HCT116 (cell line): ENCODE data around the gene LHPP. TPM values are rescaled to one million over a fixed set of nuclear protein-coding genes. Genes with fewer than 3 reads are reported as not detected.

Source experiments
- ATAC-seq: fragments of 200-7000 bp; cut with Tn5 transposase; 2 replicates; pipeline ENCODE4 v1.9.1; 2020; ENCODE audit warnings: mild to moderate bottlenecking, moderate library complexity
- BruUV-seq: library from RNA; stranded (reverse); fragments of 400-500 nt; replicated peaks from 2 replicates; lab custom pipeline; 2021; lab: Mats Ljungman, UMichigan
- CTCF ChIA-PET: fragments of 300-600 bp; sonication (Branson Sonifier 250); formaldehyde crosslinking; loops from one replicate; lab custom pipeline; 2021; ENCODE audit warnings: antibody characterized with exemption; lab: Charles Lee
- POLR2A ChIA-PET: fragments of 300-600, 350-600 bp; sonication (Branson Sonifier 250); formaldehyde crosslinking; loops from one replicate; lab custom pipeline; 2021; ENCODE audit warnings: antibody characterized with exemption; lab: Charles Lee
- RAD21 ChIA-PET, 2 experiments: fragments of 300-600 bp; sonication (Branson Sonifier 250); formaldehyde crosslinking; loops; one replicate each; lab custom pipeline; 2023; ENCODE audit warnings: low total read pairs in 2 of 2; ENCODE audit not compliant: uncharacterized antibody in 2 of 2, unreplicated experiment in 2 of 2, low non-redundant PET in 1 of 2; lab: Charles Lee
- DNase-seq: peaks from one replicate; pipeline ENCODE4 v3.0.0-alpha.2; 2010; ENCODE audit warnings: low read depth, low spot score
- H2AFZ ChIP-seq: fragments of 200-600 bp; shearing (Covaris generic), sonication (generic); 2 replicates; pipeline ENCODE4 v1.6.1; 2017; ENCODE audit warnings: low read depth, mixed run types, mixed read lengths, antibody characterized with exemption, low read length; ENCODE audit not compliant: poor library complexity, severe bottlenecking
- H3K27ac ChIP-seq: 2 replicates; pipeline ENCODE4 v1.5.1; 2012; ENCODE audit warnings: low read depth, low read length
- H3K27me3 ChIP-seq: fragments of 200-600 bp; sonication (generic); 2 replicates; pipeline ENCODE4 v1.6.1; 2016; ENCODE audit warnings: mixed run types, low read length, mixed read lengths; ENCODE audit not compliant: insufficient read depth
- H3K36me3 ChIP-seq, 2 experiments: fragments of 200-500 bp in 1 of 2; fragments of 200-600 bp in 1 of 2; sonication (Bioruptor generic) in 1 of 2; sonication (generic) in 1 of 2; 2 replicates each; pipeline versions ENCODE4 v1.5.1 to v1.6.1; 2014 to 2016; ENCODE audit warnings: low read length in 2 of 2, inconsistent platforms in 1 of 2, mixed read lengths in 1 of 2, mixed run types in 1 of 2; ENCODE audit not compliant: insufficient read depth in 2 of 2, control insufficient read depth in 1 of 2
- H3K4me1 ChIP-seq, 2 experiments: fragments of 200-600 bp in 1 of 2; sonication (generic) in 1 of 2; 2 replicates each; pipeline versions ENCODE4 v1.5.1 to v1.6.1; 2012 to 2017; ENCODE audit warnings: low read length in 2 of 2, inconsistent platforms in 1 of 2, mild to moderate bottlenecking in 1 of 2, mixed read lengths in 1 of 2, mixed run types in 1 of 2, moderate library complexity in 1 of 2; ENCODE audit not compliant: insufficient read depth in 2 of 2, control insufficient read depth in 1 of 2
- H3K4me2 ChIP-seq: fragments of 200-600 bp; sonication (generic); 2 replicates; pipeline ENCODE4 v1.6.1; 2017; ENCODE audit warnings: mixed run types, low read length, mixed read lengths
- H3K4me3 ChIP-seq, 2 experiments: fragments of 200-600 bp in 1 of 2; sonication (generic) in 1 of 2; replicated peaks in 1 of 2; 2 replicates each; pipeline ENCODE4 v1.5.1; 2011 to 2016; ENCODE audit warnings: low read length in 2 of 2, control low read depth in 1 of 2, low read depth in 1 of 2, mild to moderate bottlenecking in 1 of 2, mixed read lengths in 1 of 2, mixed run types in 1 of 2
- H3K79me2 ChIP-seq: fragments of 200-600 bp; sonication (generic); 2 replicates; pipeline ENCODE4 v1.6.1; 2017; ENCODE audit warnings: mild to moderate bottlenecking, mixed run types, low read length, moderate library complexity, mixed read lengths; ENCODE audit not compliant: insufficient read depth
- H3K9ac ChIP-seq: fragments of 200-600 bp; sonication (generic); 2 replicates; pipeline ENCODE4 v1.6.1; 2016; ENCODE audit warnings: low read length, mixed read lengths
- H3K9me2 ChIP-seq: fragments of 200-600 bp; sonication (generic), shearing (Covaris generic); 2 replicates; pipeline ENCODE4 v1.6.1; 2017; ENCODE audit warnings: mixed run types, mild to moderate bottlenecking, moderate library complexity; ENCODE audit not compliant: insufficient read depth
- H3K9me3 ChIP-seq, 2 experiments: fragments of 200-500 bp in 1 of 2; fragments of 200-600 bp in 1 of 2; sonication (Bioruptor generic) in 1 of 2; sonication (generic) in 1 of 2; 2 replicates each; pipeline ENCODE4 v1.6.1; 2014 to 2017; ENCODE audit warnings: low read length in 2 of 2, mixed read lengths in 2 of 2, inconsistent platforms in 1 of 2, low read depth in 1 of 2, mild to moderate bottlenecking in 1 of 2, mixed run types in 1 of 2, moderate library complexity in 1 of 2; ENCODE audit not compliant: control insufficient read depth in 1 of 2, insufficient read depth in 1 of 2
- H4K20me1 ChIP-seq: fragments of 200-600 bp; sonication (generic), shearing (Covaris generic); 2 replicates; pipeline ENCODE4 v1.6.1; 2017; ENCODE audit warnings: mixed run types, mild to moderate bottlenecking, moderate library complexity; ENCODE audit not compliant: insufficient read depth
- EGR1 ChIP-seq: IDR thresholded peaks from 2 replicates; pipeline ENCODE4 v1.6.1; 2012; ENCODE audit warnings: low read depth
- ELF1 ChIP-seq: IDR thresholded peaks from 2 replicates; pipeline ENCODE4 v1.6.1; 2012; ENCODE audit warnings: low read depth, borderline replicate concordance
- FOSL1 ChIP-seq: IDR thresholded peaks from 2 replicates; pipeline ENCODE4 v1.6.1; 2012; ENCODE audit warnings: low read depth
- REST ChIP-seq: IDR thresholded peaks from 2 replicates; pipeline ENCODE4 v1.6.1; 2012; ENCODE audit warnings: low read depth
- SIN3A ChIP-seq: IDR thresholded peaks from 2 replicates; pipeline ENCODE4 v1.6.1; 2012; ENCODE audit warnings: low read depth
- ZFX ChIP-seq: fragments of 450-650 bp; IDR thresholded peaks from 2 replicates; pipeline ENCODE4 v1.6.1; 2017
- ZNF274 ChIP-seq: fragments of 200-500 bp; sonication (Bioruptor generic); IDR thresholded peaks from 2 replicates; pipeline ENCODE4 v1.6.1; 2014; ENCODE audit warnings: mild to moderate bottlenecking, low read depth, low read length, inconsistent platforms
- intact Hi-C: fragments of 100-400 bp; cut with micrococcal nuclease; formaldehyde crosslinking; loops from 2 replicates; pipeline ENCODE4 v1.10.0; 2022
- total RNA-seq: library from RNA; stranded (reverse); gene quantifications from one replicate; pipeline ENCODE4 v1.2.1, GENCODE V29; 2021; ENCODE audit not compliant: unreplicated experiment

The LHPP gene
- total RNA-seq, 1 experiment from 2014 or later: 45.8 TPM

GRCh38 chr10:124538706-124539105 is 77.1 kb downstream of the LHPP start:
- Histone ChIP-seq H4K20me1 (no peaks in the 10 kb centered on the region), H3K36me3 (no peaks in the 10 kb centered on the region), H3K4me2 (no peak overlapping the region), H3K9me3 (no peaks in the 10 kb centered on the region), H3K9me2 (no peaks in the 10 kb centered on the region), H2AFZ (no peak overlapping the region), H3K4me1 (no peaks in the 10 kb centered on the region), H3K79me2 (no peaks in the 10 kb centered on the region), H3K27ac (no peak overlapping the region), H3K9ac (no peak overlapping the region), H3K27me3 (no peaks in the 10 kb centered on the region), H3K4me3 (no peak overlapping the region)
- ATAC-seq (no peak), DNase-seq (no peak)
- ChIA-PET CTCF (interaction anchor here (2.1 kb wide), 1 partner anchor 207 kb away, joined by 10 read pairs; no protein-coding TSS in a partner anchor), RAD21 (interaction anchor here in 1 of 2 experiments (0.8 kb wide), 1 partner anchor 8 kb away, joined by 5 read pairs; no protein-coding TSS in a partner anchor), POLR2A (no interaction called here)
- intact Hi-C loops: loop anchor here (10.0 kb wide), 1 partner anchor 446 kb away; no protein-coding TSS in a partner anchor
- TF ChIP-seq EGR1: no peak
- TF ChIP-seq SIN3A: no peak
- no peak for TF ChIP-seq FOSL1
- no peak for TF ChIP-seq ZFX
- TF ChIP-seq REST: no peak
- no peak for TF ChIP-seq ZNF274
- TF ChIP-seq ELF1: no peak
- BruUV-seq: no TSS peak
